GM13976 (cell line): ENCODE measurements around the gene SEC14L5.

Experiments
- DNase-seq: peaks from one replicate; pipeline ENCODE4 v3.0.0; 2012; ENCODE audit warnings: low spot score
- CTCF ChIP-seq: IDR thresholded peaks from 2 replicates; pipeline ENCODE4 v1.5.1; 2012; ENCODE audit warnings: borderline replicate concordance, mild to moderate bottlenecking; ENCODE audit not compliant: insufficient read depth; ENCODE audit errors: extremely low read depth, missing control alignments, control extremely low read depth
- in situ Hi-C: fragments of 300-500 bp; cut with MboI; formaldehyde crosslinking; loops from one replicate; pipeline ENCODE4 v1.12.0; 2022; ENCODE audit warnings: low sequenced_read_pairs, mixed read lengths, inconsistent platforms; ENCODE audit not compliant: unreplicated experiment

The SEC14L5 gene

GRCh38 chr16:5008311-5008731, 50.2 kb downstream of the SEC14L5 start:
- DNase-seq = no peak
- in situ Hi-C loops = no loop called here
- TF ChIP-seq CTCF = no peak

- no peak for DNase-seq
- in situ Hi-C loops = no loop called here
- TF ChIP-seq CTCF = no peak
Measured at GRCh38 chr16:5010576-5011329, 52.6 kb downstream of the SEC14L5 start.

- DNase-seq = no peak
- no peak for TF ChIP-seq CTCF
- in situ Hi-C loops = no loop called here
Measured at GRCh38 chr16:5011637-5012036, 53.5 kb downstream of the SEC14L5 start.

- in situ Hi-C loops = no loop called here
Measured at GRCh38 chr16:5012887-5013286, 54.8 kb downstream of the SEC14L5 start.

GRCh38 chr16:5015351-5015750, 57.2 kb downstream of the SEC14L5 start:
- in situ Hi-C loops = no loop called here
- no peak for DNase-seq
- no peak for TF ChIP-seq CTCF

More at GRCh38 chr16:5012887-5013286, 54.8 kb downstream of the SEC14L5 start:
- no peak for TF ChIP-seq CTCF
- DNase-seq = no peak

- no peak for TF ChIP-seq CTCF
- in situ Hi-C loops = no loop called here
- no peak for DNase-seq
Measured at GRCh38 chr16:5015887-5016286, 57.8 kb downstream of the SEC14L5 start.

GRCh38 chr16:5016967-5017677, 59.0 kb downstream of the SEC14L5 start:
- TF ChIP-seq CTCF = no peak
- DNase-seq = no peak
- in situ Hi-C loops = no loop called here
